ENCODE results near the gene FAM76B.

Gene FAM76B

DNA sequence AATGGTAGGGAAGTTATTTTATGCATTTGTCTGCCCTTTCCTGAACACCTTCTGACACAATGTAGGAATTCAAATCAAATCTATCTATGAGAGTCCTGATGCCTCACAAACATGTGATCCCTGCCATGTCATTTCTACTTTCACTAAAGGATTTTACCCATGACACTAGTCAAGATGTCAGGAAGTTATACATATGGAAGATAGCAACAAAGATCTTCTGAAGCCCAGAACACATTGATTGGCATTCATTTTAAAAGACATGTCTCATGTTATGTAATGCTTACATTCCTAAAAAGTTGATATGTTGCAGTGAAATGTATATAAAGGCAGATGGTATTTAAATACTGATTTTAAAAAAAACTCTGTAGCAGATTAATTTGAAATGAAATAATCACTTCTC is 61.5 kb downstream of the FAM76B start:
- DNase-seq, result no peak

DNA sequence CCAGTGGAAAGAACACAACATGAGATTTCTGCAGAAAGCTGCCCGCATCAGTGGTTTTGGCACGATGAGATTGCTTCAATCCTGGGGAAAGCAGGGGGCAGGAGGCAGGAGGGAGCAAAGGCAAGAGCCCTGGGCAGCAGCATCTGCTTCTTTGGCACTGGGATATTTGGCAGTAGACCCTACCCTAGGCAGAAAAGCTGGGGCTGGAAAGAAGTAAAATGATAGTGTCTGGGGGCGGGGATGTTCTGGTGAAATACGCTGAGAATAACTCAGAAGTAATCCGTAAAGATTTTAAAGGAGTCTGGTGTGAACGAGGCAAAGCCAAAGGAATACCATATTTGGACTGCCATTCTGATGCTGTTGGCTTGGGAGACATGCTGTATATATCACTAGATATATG is 62.0 kb downstream of the FAM76B start:
- no peak for DNase-seq

DNA sequence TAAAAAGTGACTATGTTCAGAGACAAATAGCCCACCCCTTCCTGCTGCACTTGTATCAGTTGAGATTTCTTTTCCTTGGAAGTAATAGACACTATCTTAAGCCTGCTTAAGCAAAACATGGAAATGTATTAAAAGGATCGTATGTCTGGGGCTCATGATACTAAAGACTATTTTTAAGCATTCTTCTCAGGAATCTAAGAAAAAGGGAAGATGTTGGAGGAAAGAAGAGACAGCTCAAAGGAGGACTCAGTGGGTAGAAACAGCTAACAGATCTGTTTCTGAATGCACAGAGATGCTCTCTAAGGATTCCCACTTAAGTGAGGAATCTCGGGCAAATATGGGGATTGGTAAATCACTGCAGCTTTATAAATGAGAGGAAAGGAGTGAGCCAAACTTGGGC is 62.5 kb downstream of the FAM76B start:
- DNase-seq, result no peak

DNA sequence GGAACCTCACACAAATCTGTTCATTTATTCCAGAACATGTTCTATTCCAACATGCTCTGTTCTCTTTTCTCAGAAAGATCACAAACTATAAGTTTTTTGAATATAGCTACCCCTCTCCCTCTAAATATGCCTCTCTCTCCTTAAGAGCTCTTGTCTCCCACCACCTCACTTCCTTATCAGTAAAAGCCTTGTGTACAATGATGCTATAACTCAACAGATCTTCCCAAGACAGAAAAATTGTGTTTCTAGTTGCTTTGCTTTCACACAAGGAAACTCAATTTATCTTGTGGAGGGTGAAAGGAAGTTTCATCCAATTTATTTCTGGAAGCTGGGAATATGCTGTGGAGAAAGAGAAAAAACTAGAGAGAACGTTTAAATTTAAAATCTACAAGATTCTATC is 64.4 kb downstream of the FAM76B start:
- DNase-seq, result no peak

DNA sequence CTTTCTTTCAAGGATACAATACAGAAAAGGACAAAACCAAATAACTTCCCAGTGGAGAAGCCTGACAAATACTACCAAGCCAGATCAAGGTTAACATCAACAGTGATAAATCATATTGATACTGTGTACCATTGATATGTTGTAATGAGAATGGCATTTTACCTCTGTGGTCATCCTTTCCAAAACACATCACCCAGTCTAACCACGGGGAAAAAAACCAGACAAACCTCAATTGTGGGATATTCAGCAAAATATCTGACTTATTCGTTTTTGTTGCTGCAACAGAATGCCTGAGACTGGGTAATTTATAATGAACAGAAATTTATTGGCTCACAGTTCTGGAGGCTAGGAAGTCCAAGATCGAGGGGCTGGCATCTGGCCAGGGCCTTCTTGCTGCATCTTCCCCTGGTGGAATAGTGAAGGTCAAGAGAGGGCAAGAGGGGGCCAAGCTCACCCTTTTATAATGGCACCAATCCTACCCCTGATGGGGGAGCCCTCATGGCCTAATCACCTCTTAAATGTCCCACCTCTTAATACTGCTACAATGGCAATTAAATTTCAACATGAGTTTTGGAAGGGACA is 66.1 kb downstream of the FAM76B start:
- no peak for DNase-seq

DNA sequence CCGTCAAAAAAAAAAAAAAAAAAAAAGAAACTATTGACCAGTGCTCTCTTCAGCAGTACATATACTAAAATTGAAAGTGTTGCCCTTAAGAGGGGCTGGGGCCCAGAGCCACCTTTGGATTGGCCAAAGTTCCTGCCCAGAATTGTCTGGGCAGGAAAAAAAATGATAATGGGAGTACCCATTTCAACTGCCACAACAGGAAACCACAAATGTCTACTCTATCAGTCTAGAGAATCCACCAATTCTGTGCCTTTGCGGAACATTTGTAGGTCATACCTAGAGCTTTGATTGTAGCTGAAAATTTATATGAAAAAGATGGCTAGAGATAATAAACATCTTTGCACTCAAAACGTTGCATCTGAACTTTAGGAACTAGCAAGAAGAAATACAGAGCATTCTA is 69.4 kb downstream of the FAM76B start:
- DNase-seq, result no peak

Data from NCI-H1092 (cell line).